ENCODE data around the gene HHATL.

- TF ChIP-seq CREM (CRISPR knock-in tag; IDR thresholded peaks at IDR 0.05) (no peak), CBFB (CRISPR knock-in tag; IDR thresholded peaks at IDR 0.05; ENCODE audit: low read depth) (no peak)
These were observed 32.5 kb downstream of the HHATL start for GRCh38 chr3:42670051-42670576.
